HG03103 (cell line): ENCODE data around the gene ANKLE2.
"Not testable (repeated sequence)": the region's sequence is repeated elsewhere in the genome, so short reads cannot be mapped to it uniquely, and the experiment has no call there.

Source experiments
- ATAC-seq: cut with Tn5 transposase; IDR thresholded peaks from one replicate; pipeline ENCODE4 v1.9.1; 2021; ENCODE audit warnings: low read depth; ENCODE audit not compliant: unreplicated experiment

The ANKLE2 gene

GRCh38 chr12:132761032-132761920 is at the start of gene ANKLE2:
Gene ANKLE2 (minus strand): TSS chr12:132761832. CDS start chr12:132761798, 34 bp downstream.
- peak; percentile 27 for ATAC-seq

GRCh38 chr12:132809391-132809790 is 47.8 kb upstream of the ANKLE2 start:
- ATAC-seq, result not testable (repeated sequence)

- no peak for ATAC-seq
Observed at GRCh38 chr12:132807295-132808092, 45.9 kb upstream of the ANKLE2 start.

GRCh38 chr12:132806857-132807256 is 45.2 kb upstream of the ANKLE2 start:
- ATAC-seq, result no peak

GRCh38 chr12:132804426-132804861 is 42.8 kb upstream of the ANKLE2 start:
- ATAC-seq, result no peak

- ATAC-seq, result no peak
Observed at GRCh38 chr12:132803888-132804287, 42.3 kb upstream of the ANKLE2 start.

GRCh38 chr12:132803125-132803524 is 41.5 kb upstream of the ANKLE2 start:
- no peak for ATAC-seq

GRCh38 chr12:132801741-132802140 is 40.1 kb upstream of the ANKLE2 start:
- no peak for ATAC-seq

GRCh38 chr12:132798836-132799235 is 37.2 kb upstream of the ANKLE2 start:
- no peak for ATAC-seq

- ATAC-seq, result no peak
Observed at GRCh38 chr12:132797820-132798570, 36.4 kb upstream of the ANKLE2 start.

GRCh38 chr12:132795847-132796246 is 34.2 kb upstream of the ANKLE2 start:
- no peak for ATAC-seq

- not testable (repeated sequence) for ATAC-seq
Observed at GRCh38 chr12:132791940-132792339, 30.3 kb upstream of the ANKLE2 start.

GRCh38 chr12:132789099-132789471 is 27.5 kb upstream of the ANKLE2 start:
- no peak for ATAC-seq

- ATAC-seq, result no peak
Observed at GRCh38 chr12:132788375-132789098, 26.9 kb upstream of the ANKLE2 start.

GRCh38 chr12:132787877-132788276 is 26.2 kb upstream of the ANKLE2 start:
- ATAC-seq, result no peak

GRCh38 chr12:132786192-132786591 is 24.6 kb upstream of the ANKLE2 start:
- no peak for ATAC-seq

GRCh38 chr12:132784580-132784979 is 22.9 kb upstream of the ANKLE2 start:
- ATAC-seq, result no peak

GRCh38 chr12:132783917-132784531 is 22.4 kb upstream of the ANKLE2 start:
- ATAC-seq, result no peak

- ATAC-seq, result no peak
Observed at GRCh38 chr12:132781938-132782337, 20.3 kb upstream of the ANKLE2 start.
